Measurements from ENCODE around the gene ABLIM2.

Gene ABLIM2

DNA sequence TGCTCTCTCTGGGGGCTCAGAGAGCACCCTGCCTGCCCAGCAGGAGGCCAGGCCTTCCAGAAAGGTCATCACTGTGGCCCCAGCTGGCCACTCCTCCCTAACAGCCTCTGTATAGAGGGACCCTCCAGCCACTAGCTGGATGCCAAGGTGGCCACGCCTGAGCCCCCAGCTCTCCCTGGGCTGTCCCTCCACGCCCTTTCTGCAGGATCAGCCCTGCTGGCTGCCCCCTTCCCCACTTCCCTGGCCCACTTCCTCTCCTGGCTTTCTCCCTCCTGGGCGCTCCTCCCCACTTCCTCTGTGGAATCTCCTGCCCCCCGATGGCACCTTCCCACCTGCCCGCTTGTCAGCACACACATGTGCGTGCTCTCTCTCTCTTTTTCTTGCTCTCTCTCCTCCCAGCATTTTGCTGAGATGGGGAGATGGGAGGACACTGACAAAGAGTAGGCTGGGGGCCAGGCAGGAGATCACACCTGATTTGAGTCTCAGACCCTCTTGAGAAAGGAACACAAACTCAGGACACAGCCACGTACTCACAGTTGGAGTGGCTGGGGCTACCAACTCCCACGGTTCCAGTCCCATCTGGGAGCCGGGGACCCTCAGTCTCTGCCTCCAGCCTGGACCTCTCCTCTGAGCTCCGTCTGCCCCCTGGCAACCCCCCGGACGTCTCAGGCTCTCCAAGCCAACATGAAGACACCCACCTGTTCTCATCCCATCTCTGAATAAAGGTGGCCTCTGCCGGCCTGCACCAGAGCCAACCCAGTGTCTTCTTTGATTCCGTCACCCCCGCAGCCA is 156.9 kb downstream of the ABLIM2 start:
- TF ChIP-seq, protein P1, sequence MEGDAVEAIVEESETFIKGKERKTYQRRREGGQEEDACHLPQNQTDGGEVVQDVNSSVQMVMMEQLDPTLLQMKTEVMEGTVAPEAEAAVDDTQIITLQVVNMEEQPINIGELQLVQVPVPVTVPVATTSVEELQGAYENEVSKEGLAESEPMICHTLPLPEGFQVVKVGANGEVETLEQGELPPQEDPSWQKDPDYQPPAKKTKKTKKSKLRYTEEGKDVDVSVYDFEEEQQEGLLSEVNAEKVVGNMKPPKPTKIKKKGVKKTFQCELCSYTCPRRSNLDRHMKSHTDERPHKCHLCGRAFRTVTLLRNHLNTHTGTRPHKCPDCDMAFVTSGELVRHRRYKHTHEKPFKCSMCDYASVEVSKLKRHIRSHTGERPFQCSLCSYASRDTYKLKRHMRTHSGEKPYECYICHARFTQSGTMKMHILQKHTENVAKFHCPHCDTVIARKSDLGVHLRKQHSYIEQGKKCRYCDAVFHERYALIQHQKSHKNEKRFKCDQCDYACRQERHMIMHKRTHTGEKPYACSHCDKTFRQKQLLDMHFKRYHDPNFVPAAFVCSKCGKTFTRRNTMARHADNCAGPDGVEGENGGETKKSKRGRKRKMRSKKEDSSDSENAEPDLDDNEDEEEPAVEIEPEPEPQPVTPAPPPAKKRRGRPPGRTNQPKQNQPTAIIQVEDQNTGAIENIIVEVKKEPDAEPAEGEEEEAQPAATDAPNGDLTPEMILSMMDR (IDR thresholded peaks at IDR 0.05; ENCODE audit: control insufficient read depth, extremely low read depth, insufficient read depth) = no peak
- H3K4me3 ChIP-seq (ENCODE audit: low read depth, low read length) = no peak overlapping the region
- DNase-seq (ENCODE audit: low read depth) = no peak

GRCh38 chr4:8000721-8001491 is 157.7 kb downstream of the ABLIM2 start:
- DNase-seq (ENCODE audit: low read depth) = no peak
- TF ChIP-seq, protein P1 (IDR thresholded peaks at IDR 0.05; ENCODE audit: control insufficient read depth, extremely low read depth, insufficient read depth) = no peak

GRCh38 chr4:8000247-8000646 is 158.4 kb downstream of the ABLIM2 start:
- no peak for DNase-seq (ENCODE audit: low read depth)
- H3K4me3 ChIP-seq (ENCODE audit: low read depth, low read length) = no peak overlapping the region
- TF ChIP-seq, protein P1 (IDR thresholded peaks at IDR 0.05; ENCODE audit: control insufficient read depth, extremely low read depth, insufficient read depth) = no peak

More at GRCh38 chr4:8000721-8001491, 157.7 kb downstream of the ABLIM2 start:
- H3K4me3 ChIP-seq (ENCODE audit: low read depth, low read length) = no peak overlapping the region

GRCh38 chr4:7999695-8000094 is 158.9 kb downstream of the ABLIM2 start:
- TF ChIP-seq, protein P1 (IDR thresholded peaks at IDR 0.05; ENCODE audit: control insufficient read depth, extremely low read depth, insufficient read depth) = no peak
- no peak for DNase-seq (ENCODE audit: low read depth)
- no peak overlapping the region for H3K4me3 ChIP-seq (ENCODE audit: low read depth, low read length)

DNA sequence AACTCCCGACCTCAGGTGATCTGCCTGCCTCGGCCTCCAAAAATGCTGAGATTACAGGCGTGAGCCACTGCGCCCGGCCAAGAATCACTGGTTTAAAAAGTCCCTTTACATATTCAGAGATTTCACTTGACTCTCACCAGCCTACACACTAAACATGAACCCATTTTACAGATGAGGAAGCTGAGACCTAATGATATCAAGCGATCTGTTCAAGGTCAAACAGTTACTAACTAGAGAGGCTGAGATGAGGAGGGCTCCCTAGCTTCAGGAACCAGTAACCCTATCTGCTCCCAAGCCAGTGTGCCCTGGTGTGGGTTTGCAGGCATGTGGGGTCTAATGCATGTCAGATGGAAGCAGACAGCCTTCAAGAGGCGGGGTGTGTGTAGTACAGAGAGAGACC is 159.3 kb downstream of the ABLIM2 start:
- no peak overlapping the region for H3K4me3 ChIP-seq (ENCODE audit: low read depth, low read length)
- DNase-seq (ENCODE audit: low read depth) = no peak
- TF ChIP-seq, protein P1 (IDR thresholded peaks at IDR 0.05; ENCODE audit: control insufficient read depth, extremely low read depth, insufficient read depth) = no peak

- TF ChIP-seq, protein P1 (IDR thresholded peaks at IDR 0.05; ENCODE audit: control insufficient read depth, extremely low read depth, insufficient read depth) = no peak
- no peak overlapping the region for H3K4me3 ChIP-seq (ENCODE audit: low read depth, low read length)
- DNase-seq (ENCODE audit: low read depth) = no peak
Observed at GRCh38 chr4:7998447-7998846, 160.2 kb downstream of the ABLIM2 start.
